Skeletal muscle cell (primary cell): Measurements from ENCODE around the gene FBLN1.
"Not testable (repeated sequence)": the region's sequence is repeated elsewhere in the genome, so short reads cannot be mapped to it uniquely, and the experiment has no call there.

Experiments
- DNase-seq: peaks from one replicate; pipeline ENCODE4 v3.0.0-alpha.2; 2010; ENCODE audit warnings: low read depth
- H3K4me3 ChIP-seq: 2 replicates; pipeline ENCODE4 v1.5.1; 2011; ENCODE audit warnings: low read depth, mild to moderate bottlenecking, control low read depth, low read length, moderate library complexity

FBLN1 gene

GRCh38 chr22:45557926-45558325, 55.2 kb downstream of the FBLN1 start:
- H3K4me3 ChIP-seq, DNase-seq: not testable (repeated sequence)

- not testable (repeated sequence) for DNase-seq, H3K4me3 ChIP-seq
Measured at GRCh38 chr22:45560092-45560491, 57.4 kb downstream of the FBLN1 start.

DNA sequence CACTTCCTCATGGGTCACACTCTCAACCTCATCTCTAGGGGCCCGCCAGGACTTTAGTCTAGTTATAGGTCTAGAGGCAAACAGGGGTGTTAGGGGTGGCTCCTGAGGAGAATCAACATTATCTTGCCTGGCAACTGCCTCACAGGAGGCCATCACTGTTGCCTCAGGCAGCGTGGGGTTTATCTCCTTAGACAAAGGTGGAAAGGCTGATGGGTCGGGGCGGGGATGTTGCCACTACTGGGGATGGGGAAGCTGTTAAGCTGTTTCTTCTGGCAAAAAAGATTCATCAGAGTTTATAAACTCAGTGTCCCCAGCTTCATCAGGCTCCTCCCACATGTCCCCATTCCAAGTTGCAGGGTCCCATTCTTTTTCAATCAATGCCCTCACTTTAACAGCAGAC, 58.1 kb downstream of the FBLN1 start:
- not testable (repeated sequence) for DNase-seq

DNA sequence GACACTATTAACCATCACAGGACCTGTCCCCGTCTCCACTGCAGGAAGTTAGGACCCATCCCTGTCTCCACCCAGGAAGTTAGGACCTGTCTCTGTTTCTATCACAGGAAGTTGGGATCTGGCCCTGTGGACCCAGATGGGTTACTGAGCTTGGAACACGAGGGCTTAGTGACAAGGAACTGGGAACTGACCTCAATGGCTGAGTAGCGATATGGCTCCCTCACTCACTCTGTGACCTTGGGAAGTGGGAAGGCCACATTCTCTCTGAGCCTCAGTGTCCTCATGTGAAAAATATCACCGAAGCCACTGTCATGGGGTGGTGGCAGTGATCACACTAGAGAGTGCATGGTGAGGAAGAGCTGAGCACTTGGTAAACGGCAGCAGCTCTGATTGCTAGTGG, 59.4 kb downstream of the FBLN1 start:
- DNase-seq = no peak
- H3K4me3 ChIP-seq = no peak overlapping the region

More for the DNA sequence above, 58.1 kb downstream of the FBLN1 start:
- not testable (repeated sequence) for H3K4me3 ChIP-seq

DNA sequence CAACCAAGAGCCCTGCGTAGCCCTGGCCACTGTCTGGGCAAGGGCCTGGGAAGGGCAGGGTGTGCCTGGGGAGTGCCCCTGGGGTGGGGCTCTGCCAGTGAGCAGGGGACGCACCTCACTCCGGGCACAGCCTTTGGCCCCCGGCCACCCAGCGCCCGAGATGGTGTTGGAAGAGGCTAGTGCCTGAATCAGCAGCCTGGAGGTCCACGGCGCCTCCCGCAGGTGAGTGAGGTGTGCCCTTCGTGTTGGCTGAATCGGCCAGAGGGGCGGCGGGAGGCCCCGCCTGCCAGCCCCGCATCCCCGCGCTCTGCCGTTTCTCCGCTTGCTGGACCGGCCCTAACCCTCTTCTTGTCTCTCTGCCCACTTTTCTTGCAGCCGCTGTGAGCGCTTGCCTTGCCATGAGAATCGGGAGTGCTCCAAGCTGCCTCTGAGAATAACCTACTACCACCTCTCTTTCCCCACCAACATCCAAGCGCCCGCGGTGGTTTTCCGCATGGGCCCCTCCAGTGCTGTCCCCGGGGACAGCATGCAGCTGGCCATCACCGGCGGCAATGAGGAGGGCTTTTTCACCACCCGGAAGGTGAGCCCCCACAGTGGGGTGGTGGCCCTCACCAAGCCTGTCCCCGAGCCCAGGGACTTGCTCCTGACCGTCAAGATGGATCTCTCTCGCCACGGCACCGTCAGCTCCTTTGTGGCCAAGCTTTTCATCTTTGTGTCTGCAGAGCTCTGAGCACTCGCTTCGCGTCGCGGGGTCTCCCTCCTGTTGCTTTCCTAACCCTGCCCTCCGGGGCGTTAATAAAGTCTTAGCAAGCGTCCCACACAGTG, 60.1 kb downstream of the FBLN1 start:
- DNase-seq = no peak
- H3K4me3 ChIP-seq = no peak overlapping the region

GRCh38 chr22:45563362-45564040, 60.8 kb downstream of the FBLN1 start:
- DNase-seq = no peak
- H3K4me3 ChIP-seq = no peak overlapping the region

DNA sequence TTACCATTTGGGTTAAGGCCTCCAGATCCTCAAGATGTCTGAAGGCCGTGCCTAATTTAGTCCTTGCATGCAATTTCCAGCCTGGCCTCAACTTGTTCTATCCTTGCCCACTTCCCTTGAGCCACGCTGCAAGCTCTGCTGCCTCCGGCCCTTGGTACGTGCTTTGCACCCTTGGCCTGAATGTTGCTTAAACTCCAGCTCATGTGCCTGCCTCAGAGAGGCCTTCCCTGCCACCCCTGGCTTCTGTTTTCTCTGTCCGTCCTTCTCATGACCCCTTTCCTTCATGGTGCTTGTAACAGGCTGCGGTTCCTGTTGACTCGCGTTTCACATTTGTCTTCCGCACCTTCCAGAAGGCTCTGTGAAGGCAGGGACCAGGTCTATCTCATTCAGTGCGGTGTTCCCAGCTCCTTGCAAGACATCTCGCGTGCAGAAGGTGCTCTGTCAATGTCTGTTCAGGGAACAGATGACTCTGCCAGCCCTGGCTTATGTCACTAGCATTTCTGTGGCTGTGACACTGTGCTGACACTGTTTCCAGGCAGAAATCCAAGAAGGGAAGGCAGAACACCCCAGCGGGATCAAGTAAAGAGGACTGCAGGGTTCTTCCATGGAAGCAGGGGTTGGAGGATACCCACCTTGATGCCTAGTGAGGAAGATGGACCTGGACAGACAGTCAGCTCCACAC, 61.8 kb downstream of the FBLN1 start:
- H3K4me3 ChIP-seq = no peak overlapping the region
- DNase-seq = no peak

DNA sequence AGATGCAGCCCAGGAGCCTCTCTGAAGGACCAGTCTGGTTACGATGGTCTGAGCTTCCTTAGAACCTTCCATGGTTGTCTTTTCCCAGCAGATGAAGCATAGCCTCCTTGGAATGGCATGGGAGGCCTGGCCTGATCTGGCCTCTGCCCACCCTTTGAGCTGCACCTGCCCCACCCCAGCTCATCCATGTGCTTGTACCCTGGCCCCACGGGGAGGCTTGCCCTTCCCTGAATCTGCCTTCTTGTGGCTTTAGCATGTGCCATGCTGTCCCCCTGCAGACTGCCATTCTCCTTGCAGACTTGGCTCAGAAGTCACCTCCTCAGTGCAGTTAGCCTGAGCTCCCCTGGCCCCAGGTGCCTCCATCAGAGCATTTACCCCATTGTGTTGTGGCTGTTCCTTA, 62.5 kb downstream of the FBLN1 start:
- no peak overlapping the region for H3K4me3 ChIP-seq

DNA sequence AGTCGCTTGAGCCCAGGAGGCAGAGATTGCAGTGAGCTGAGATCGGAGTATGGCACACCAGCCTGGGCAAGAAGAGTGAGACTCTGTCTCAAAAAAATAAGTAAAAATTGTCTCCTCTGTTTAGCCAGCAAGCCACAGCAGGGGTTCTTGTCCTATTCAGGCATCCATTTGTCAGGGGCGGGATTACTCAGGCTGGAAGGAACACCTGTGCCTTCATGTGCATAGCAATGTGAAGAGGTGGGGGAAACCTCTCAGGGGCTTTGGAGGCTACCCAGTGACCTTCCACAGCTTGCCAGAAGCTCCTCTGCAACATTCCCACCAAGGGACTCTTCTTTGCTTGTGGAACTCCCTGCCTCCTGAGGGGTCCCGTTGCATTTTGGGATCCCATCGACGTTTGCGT, 63.3 kb downstream of the FBLN1 start:
- H3K4me3 ChIP-seq = no peak overlapping the region
- DNase-seq = no peak

More for the DNA sequence above, 62.5 kb downstream of the FBLN1 start:
- DNase-seq = no peak

DNA sequence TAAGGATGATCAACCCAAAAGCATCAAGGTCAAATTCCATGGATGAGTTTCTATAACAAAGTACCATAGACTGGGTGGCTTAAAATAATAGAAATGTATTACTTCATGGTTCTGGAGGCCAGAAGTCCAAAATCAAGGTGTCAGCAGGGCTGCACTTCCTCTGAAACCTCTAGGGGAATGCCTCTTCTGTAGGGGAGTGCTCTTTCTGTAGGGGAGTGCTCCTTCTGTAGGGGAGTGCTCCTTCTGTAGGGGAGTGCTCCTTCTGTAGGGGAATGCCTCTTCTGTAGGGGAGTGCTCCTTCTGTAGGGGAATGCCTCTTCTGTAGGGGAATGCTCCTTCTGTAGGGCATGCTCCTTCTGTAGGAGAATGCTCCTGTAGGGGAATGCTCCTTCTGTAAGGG, 65.5 kb downstream of the FBLN1 start:
- H3K4me3 ChIP-seq = no peak overlapping the region
- no peak for DNase-seq

- DNase-seq = no peak
- no peak overlapping the region for H3K4me3 ChIP-seq
Measured at GRCh38 chr22:45571089-45571488, 68.4 kb downstream of the FBLN1 start.

- DNase-seq = no peak
- no peak overlapping the region for H3K4me3 ChIP-seq
Measured at GRCh38 chr22:45572444-45572843, 69.8 kb downstream of the FBLN1 start.

DNA sequence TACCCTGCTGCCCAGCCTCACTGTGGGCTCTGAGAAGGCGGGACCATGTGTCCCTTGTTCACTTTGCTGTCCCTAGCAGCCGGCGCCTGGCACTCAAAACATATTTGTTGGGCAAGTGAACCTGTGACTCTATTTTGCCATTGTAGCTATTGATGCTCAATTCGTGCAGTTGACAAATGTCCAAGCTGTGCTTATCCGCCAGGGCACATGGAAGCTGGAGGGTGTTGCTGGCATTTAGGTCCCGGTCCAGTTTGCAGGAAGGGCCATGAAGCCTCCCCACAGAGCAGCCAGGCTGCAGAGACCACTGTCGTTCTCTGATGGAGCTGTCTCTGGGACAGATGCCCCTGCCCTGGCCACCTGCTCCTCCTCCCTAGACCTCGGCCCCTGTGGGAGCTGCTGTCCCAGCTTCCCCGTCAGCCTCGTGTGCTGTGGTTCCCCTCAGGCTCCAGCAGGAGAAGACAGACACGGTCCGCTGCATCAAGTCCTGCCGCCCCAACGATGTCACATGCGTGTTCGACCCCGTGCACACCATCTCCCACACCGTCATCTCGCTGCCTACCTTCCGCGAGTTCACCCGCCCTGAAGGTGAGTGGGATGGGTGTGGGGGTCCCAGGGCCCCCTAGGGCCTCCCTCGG, 71.5 kb downstream of the FBLN1 start:
- no peak overlapping the region for H3K4me3 ChIP-seq

DNA sequence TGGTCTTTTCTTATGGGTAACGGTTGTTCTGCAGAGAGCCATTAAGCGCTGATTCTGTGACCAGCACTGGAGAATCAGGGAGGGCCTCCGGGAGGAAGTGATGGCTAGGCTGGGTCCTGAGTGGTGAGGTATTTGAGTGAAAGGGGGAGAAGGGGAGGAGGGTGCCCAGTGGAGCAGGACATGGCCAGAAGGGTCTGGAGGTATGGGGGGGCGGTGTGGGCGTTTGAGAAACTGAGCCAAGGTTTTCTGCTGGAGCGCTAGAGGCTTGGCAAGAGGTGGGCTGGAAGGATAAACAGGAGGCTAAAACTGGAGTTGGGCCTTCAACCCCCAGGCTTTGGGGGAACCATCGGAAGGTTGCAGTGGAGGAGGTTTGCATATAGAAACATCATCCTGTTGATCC, 72.5 kb downstream of the FBLN1 start:
- no peak overlapping the region for H3K4me3 ChIP-seq
- no peak for DNase-seq

More for the DNA sequence above, 71.5 kb downstream of the FBLN1 start:
- no peak for DNase-seq

DNA sequence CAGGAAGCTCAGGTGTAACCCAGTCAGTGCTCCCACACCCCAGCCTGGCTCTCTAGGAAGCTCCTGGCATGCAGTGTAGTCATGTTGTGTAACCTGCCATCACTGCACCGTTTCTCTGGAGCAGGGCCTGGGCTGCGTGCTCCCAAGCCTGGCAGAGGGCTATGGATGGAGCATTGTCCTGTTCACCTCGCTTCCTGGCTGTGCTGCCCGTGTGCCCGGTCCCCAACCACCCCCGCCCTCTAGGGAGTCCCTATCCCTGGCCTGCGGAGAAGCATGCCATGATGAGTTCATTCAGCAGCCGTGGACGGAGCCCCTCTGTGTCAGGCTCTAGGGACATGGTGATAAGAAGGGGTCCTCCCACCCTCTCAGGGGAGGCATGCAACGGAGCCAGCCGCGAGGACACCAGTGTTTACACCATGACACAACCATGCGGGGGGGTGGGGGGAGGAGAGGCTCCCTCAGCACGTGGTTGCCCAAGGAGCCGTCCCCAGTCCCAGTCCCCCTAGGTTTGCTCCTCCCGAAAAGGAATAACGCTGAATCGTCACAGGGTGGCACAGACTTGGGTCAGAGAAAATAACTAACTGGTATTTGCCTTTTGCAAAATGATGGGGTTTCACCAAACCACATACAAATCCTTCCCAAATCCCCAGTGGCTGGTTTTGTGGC, 73.1 kb downstream of the FBLN1 start:
- no peak overlapping the region for H3K4me3 ChIP-seq
- no peak for DNase-seq

DNA sequence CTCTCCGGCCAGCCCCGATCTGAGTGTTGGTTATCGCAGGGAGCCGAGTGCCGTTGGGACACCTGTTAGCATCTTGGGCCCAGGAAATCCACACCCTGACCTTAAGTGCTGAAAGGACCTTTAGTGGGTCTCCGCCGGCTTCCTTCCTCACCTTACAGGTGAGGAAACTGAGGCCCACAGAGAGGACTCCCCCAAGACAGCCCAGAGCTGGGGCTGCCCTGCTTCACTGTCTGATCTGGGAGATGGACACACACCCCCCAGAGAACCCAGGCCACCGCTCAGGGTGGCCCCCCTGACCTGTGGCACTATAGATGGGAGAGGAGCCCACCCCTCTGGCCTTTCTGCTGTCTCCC, 73.6 kb downstream of the FBLN1 start:
- no peak for DNase-seq
- H3K4me3 ChIP-seq = no peak overlapping the region

DNA sequence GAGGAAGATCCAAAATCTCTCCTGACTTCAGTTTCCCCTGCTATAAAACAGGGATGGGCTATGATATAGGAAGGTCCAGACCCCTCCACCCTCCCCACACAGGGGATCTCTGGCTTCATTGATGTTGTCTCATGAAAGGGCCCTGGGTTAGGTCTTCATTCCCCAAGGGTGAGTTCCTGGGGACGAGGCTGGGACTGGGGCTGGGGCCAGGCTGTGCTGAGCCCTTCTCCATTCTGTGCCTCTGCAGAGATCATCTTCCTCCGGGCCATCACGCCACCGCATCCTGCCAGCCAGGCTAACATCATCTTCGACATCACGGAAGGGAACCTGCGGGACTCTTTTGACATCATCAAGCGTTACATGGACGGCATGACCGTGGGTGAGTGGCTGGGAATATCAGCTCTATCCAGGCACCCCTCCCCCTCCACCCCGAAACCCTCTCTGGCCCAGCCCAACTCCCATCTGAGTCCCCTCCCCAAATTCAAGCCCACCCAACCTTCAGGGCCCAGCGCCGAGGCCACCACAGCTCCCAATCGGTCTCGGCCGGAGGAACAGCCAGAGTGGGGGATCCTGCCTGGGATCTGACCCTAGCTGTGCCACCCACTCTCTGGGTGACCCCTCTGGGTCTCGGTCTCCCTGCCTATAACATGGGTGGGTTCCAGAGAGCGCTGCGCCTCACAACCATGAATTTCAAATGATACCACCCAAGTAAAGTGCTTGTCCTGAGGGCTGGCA, 74.2 kb downstream of the FBLN1 start:
- H3K4me3 ChIP-seq = no peak overlapping the region
- no peak for DNase-seq

DNA sequence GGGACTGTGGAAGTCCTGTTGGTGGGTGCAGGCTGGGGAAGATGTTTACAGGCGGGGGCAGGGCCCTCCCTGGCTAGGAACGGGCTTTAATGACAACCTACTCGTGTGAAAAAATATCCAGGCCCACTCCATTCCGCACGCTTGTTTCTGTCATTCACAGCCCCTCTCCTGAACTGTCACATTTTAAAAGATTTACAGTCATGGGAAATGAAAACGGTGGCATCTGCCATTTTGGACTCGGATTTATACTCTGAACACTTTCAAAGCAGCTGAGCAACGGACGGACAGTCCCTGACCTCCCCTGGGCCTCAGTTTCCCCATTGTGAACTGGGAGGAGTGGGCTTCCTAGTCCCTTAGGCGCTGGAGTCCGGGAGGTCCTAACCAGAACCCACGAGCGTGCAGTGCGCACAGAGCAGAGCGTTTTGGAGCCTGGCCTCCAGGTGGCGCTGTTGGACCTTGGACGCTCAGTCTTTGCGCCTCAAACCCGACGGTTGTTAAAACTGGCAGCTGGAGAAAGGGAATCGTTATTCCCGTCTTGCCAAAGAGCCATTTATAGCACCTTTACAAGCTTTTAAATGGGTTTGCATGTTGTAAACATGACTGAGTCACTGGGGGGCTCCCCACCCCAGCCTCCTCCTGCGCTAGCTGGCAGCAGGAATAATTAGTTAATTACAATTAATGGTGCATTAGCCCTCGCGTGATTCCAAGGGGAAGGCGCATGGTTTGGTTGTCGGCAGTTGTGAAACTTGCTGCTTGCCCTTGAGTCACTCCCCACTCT, 75.3 kb downstream of the FBLN1 start:
- DNase-seq = no peak
- H3K4me3 ChIP-seq = no peak overlapping the region
